Stimulated activated CD4-positive, alpha-beta T cell treated with anti-CD3 and anti-CD28 coated beads, Interleukin-4, amount 100 ng/mL, for 48 hours (primary cell): Measurements from ENCODE around the gene CISD3.

Experiments used
- DNase-seq, 2 donors: peaks; one replicate each; pipeline ENCODE4 v3.0.0-alpha.2; 2020; ENCODE audit warnings: low read depth in 2 of 2

The CISD3 gene, protein sequence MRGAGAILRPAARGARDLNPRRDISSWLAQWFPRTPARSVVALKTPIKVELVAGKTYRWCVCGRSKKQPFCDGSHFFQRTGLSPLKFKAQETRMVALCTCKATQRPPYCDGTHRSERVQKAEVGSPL

GRCh38 chr17:38729886-38730525 lies at the start of gene CISD3:
Gene CISD3, plus strand, starts transcription at chr17:38730341. Its CDS starts 18 bp downstream, at chr17:38730359.
- DNase-seq = peak; percentile 71 to 84

- no peak for DNase-seq
These were observed 49.0 kb upstream of the CISD3 start for GRCh38 chr17:38681096-38681495.

DNA sequence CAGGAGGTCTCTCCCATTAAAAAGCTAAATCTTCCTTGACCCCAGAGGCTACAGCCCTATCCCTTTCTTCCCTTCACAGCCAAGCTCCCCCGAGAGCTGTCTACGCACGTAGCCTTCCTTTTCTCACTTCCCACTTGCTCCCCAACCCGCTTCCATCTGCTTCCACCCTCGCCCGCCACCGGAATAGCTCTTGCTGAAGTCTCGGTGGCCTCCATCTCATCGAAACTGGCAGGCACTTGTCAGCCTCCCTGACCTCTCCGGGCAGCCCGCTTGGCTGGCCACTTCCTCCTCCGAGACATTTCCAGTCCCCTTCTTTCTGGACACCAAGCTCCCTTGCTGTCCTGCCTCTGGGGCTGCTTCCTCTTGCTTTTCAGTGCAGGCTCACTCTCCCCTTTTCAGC lies 44.6 kb upstream of the CISD3 start:
- no peak for DNase-seq

DNA sequence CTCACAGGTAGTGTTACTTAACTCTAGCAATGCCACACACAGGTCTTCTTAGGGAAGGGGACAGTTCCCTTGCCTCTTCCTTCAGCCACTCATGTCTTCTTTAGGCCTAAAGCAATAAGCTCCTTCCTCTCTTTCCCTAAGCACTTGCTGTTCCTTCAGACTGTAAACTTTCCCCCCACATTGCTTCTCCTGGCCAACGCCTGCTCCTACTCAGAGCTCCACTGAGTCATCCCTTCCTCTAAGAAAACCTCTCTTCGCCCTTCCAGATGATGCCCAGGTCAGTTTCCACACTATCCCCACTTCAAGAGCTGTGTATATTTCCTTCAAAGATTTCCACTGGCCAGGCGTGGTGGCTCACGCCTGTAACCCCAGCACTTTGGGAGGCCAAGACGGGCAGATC lies 42.9 kb upstream of the CISD3 start:
- no peak for DNase-seq

DNA sequence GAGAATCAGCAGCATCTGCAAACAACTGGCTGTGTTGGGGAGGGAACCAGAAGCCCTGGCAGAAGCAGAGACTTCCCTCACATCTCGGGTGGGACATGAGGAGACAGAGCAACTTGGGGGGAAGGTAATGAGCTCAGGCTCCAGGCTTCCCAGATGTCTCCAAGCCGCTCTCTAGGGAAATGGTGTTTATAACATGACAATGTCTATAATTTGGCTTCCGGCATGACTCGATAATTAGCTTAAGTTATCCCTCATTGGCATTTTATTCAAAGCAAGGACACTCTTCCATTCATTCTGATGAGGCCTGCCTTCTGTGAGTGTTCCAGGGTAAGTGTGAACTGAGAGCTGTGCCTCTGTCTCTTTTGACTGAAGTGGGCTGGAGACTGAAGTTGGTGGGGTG lies 39.8 kb upstream of the CISD3 start:
- DNase-seq = no peak

DNA sequence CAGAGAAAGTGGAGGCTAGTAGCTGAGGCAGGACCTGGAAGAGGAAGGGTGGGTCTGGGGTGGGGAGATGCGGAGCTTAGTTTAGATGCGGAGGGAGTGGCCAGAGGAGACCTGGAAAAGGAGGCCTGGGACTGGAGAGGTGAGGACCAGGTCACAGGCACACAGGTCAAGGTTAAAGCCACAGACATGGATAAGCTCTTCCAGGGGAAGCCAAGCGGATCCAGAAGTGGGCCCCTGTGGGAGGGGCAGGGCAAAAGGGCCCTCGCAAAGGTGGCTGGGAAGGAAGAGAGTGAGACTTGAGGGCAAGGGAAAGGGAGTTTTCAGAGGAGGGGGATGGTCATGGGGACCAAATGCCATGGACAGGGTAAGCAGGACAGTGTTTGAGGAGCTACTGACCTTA lies 39.0 kb upstream of the CISD3 start:
- DNase-seq = no peak

DNA sequence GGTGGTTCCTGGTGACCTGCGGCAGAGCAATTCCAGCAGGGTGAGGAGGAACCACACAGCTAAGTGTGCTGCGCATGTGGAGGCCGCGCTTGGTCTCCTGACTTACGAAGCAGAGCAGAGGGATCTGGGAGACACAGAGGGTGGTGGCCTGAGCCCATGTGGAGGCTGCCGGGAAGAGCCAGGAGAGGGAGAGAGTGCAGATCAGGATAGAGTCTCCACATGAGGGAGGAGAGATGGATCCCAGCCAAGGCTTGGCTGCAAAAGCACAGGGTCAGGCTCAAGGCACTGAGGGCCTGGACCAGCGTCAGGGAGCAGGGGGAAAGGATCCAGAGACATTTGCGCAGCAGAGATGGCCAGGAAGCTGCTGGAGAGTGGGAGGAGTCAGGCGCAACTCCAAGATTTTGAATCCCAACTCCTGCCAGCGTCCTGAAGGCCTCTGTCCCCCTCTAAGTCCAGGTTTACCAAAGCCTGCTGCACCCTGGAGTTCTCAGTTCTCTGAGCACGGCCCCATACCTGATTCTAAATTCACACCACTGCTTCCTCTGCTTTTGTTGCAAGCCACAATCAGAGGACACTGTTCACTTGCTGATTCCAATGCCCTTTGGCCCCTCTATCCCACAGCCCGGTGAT lies 36.3 kb upstream of the CISD3 start:
- no peak for DNase-seq

DNA sequence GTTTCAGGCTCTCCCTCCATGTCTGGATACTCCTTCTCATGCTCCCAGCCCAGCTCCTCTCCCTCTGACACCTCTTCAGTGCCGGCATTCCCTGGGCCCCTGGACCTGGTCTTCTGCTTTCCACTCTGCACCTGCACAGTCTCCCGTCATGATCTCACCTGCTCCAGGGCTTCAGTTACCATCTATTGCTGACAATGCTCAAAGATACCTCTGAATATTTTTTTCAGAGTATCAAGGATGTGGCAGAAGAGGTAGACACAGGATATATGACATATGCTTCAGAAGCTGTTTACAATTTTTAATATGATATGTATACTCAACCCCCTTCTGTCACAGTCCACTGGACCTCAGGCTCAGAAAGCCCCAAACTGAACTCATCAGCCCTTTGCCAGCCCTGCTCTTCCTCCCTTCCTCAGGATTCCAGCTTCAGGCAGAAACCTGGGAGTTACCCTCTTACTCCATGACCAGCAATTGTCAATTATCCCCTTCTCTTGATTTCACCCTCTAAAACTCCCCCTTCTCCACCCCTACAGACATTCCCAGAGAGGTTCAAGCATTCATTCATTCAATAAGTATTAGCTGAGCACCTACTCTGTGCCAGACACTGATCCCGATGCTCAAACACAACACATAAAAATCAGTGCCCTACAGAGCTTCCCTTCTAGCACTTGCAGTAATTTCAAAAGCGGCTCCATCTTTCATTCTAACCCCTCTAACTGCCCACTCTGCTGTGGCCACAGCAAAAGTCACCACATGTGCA lies 32.9 kb upstream of the CISD3 start:
- DNase-seq = no peak

DNA sequence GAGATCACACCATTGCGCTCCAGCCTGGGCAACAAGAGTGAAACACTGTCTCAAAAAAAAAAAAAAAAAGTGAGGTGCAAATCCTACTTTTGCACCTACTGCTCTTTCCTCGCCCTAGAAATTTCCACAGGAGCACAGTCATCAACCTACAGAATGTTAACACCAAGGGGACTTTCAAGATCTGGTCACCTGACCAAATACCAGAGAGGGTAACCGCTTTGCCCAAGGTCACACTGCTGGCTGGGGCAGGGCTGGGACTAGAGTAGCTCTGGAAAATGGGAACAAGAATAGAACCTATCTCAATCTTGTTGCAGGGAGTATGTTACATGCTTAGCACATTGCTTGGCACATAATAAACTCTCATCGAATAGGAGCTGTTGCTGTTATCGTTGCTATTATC lies 31.4 kb upstream of the CISD3 start:
- no peak for DNase-seq

GRCh38 chr17:38701504-38702165 lies 28.5 kb upstream of the CISD3 start:
- peak; percentile 80 to 84 for DNase-seq

GRCh38 chr17:38702166-38702915 lies 27.8 kb upstream of the CISD3 start:
- DNase-seq = peak; percentile 75 to 81

DNA sequence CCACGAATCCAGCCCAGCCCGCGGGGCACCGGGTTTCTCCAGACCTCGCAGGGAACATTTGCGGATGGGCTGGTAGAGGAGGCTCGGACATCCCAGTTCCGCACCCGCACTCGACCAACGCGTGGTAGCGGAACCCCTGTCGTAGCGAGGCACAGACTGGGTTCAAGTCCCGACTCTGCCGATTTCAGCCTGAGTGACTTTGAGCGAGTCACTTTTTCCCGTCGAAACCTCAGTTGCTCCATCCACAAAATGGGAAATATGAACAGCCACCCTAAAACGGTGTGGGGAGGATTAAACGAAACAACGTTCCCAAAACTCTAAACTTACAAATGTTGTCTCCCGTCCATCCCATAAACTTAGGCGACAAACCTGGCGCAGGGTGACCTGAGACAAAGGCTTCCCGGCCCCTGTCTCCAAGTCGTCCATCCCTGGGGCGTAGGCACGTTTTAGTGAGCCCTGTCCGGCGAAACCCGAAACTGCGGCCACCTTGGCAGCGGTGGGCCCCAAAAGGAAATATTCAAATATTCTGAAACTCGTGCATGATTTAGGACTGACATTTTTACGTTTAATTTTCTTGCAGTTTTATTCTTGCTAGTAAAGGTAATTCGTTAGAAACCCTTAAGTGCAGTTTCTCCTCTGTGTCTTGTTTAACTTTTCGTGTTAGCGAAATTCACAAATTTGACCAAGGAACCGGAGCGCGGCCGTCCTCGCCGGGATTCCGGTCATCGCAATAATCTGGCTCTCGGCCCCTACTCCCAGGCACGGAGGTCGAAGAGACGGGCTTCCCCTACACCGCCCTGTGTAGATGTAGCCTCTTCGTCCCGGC lies 27.0 kb upstream of the CISD3 start:
- peak; percentile 19 to 32 for DNase-seq

- DNase-seq = peak; percentile 77 to 88
These were observed 26.2 kb upstream of the CISD3 start for GRCh38 chr17:38703742-38704605.

- DNase-seq = peak; percentile 56 to 61
These were observed 25.3 kb upstream of the CISD3 start, which contains the start of gene MLLT6 for GRCh38 chr17:38704606-38705522. Gene MLLT6, plus strand, starts transcription at chr17:38705273. Its CDS starts 360 bp downstream, at chr17:38705633.

DNA sequence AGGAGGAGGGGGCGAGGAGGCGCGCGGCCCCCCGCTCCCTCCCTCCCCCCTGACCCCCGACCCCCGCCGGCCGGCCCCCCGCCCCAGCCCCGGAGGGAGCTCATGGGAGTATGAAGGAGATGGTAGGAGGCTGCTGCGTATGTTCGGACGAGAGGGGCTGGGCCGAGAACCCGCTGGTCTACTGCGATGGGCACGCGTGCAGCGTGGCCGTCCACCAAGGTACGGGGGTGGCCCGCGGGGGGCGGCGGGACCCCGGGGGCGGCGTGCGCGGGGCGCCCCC lies 24.7 kb upstream of the CISD3 start:
- DNase-seq = no peak

- DNase-seq = peak; percentile 17
These were observed 24.2 kb upstream of the CISD3 start for GRCh38 chr17:38705803-38706504.

DNA sequence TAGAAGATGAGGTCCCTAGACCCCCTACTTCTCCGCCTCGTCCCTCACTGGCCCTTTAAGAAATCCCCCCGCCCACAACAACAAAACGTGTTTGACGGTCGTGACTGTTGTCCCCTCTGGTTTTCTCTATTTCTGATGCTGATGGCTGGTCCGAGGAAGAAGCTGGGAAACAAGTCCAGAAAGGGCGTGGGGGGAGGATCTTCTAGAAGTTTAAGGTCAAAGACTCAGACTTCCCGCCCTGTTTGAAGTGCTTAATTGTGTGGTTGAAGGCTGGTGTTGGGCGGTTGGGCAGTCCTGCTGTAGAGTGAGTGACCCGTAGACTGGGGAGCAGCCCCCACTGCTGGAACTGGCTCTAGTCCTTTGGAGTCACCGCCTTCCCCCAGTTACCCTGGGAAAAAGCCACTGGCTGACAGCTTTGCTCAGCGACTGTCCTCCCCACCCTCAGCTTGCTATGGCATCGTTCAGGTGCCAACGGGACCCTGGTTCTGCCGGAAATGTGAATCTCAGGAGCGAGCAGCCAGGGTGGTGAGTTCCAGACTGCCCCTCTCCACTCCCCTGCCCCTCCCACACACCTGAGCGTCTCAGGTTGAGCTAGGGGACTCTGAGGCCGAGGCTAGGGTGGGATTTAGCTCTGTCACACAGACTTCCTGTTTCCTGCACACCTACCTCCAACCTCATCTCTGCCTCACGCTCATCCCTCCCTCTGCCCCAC lies 23.5 kb upstream of the CISD3 start:
- DNase-seq = peak in 1 of 2 donors; percentile 16
